ENCODE measurements around the gene PDE4D.

The PDE4D gene

GRCh38 chr5:59516161-59516560, 377.4 kb downstream of the PDE4D start:
- Histone ChIP-seq H3K4me1 (ENCODE audit: insufficient read depth, insufficient read length) (no peaks in the 10 kb centered on the region), H3K9ac (ENCODE audit: insufficient read length, low read depth) (no peak overlapping the region), H3K27me3 (ENCODE audit: insufficient read depth, insufficient read length) (no peaks in the 10 kb centered on the region), H3K9me3 (ENCODE audit: insufficient read depth, low read length) (no peaks in the 10 kb centered on the region), H3K4me3 (ENCODE audit: insufficient read length, low read depth) (no peak overlapping the region), H3K36me3 (ENCODE audit: insufficient read depth, insufficient read length, low read length) (no peaks in the 10 kb centered on the region)
- no peak for TF ChIP-seq SUZ12 (IDR thresholded peaks at IDR 0.05; ENCODE audit: extremely low read depth, insufficient read depth, insufficient read length)
- TF ChIP-seq ZNF274 (IDR thresholded peaks at IDR 0.05; ENCODE audit: low read depth, low read length), result no peak
- TF ChIP-seq YY1 (IDR thresholded peaks at IDR 0.05; ENCODE audit: insufficient read depth, insufficient read length), result no peak
- no peak for DNase-seq (ENCODE audit: low read depth, low spot score)

DNA sequence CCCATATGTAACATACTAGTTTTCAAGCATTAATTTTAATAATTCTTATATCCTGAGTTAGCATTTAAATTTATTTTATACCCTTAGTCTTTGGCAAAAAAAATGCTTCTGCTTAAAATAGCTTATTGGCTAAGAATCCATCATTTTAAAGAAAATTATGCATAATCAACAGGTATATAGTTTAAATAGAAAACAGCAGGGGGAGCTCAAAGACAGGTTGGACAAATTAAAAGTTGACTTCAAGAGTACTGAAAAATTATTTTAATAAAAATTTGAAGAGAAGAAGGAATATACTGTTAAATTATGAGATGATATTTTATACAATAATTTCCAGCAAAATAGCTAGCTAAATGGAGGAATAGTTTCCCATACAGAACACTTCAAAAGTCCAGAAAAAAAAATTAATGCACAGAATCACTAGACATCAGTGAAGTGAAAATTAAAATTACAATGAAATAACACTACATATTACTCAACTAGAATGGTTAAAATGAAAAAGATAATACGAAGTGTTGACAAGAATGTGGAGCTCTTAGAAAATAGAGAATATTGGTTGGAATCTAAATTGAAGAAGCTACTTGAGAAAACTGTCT, 387.1 kb downstream of the PDE4D start:
- H3K27me3 ChIP-seq (ENCODE audit: insufficient read depth, insufficient read length), result no peaks in the 10 kb centered on the region
- no peaks in the 10 kb centered on the region for H3K4me1 ChIP-seq (ENCODE audit: insufficient read depth, insufficient read length)
- H3K4me3 ChIP-seq (ENCODE audit: insufficient read length, low read depth), result no peak overlapping the region
- no peak overlapping the region for H3K9ac ChIP-seq (ENCODE audit: insufficient read length, low read depth)
- no peaks in the 10 kb centered on the region for H3K36me3 ChIP-seq (ENCODE audit: insufficient read depth, insufficient read length, low read length)
- TF ChIP-seq SUZ12 (IDR thresholded peaks at IDR 0.05; ENCODE audit: extremely low read depth, insufficient read depth, insufficient read length), result no peak
- no peak for TF ChIP-seq ZNF274 (IDR thresholded peaks at IDR 0.05; ENCODE audit: low read depth, low read length)
- TF ChIP-seq YY1 (IDR thresholded peaks at IDR 0.05; ENCODE audit: insufficient read depth, insufficient read length), result no peak
- no peaks in the 10 kb centered on the region for H3K9me3 ChIP-seq (ENCODE audit: insufficient read depth, low read length)
- no peak for DNase-seq (ENCODE audit: low read depth, low spot score)

GRCh38 chr5:59504043-59504442, 389.5 kb downstream of the PDE4D start:
- no peak overlapping the region for H3K9ac ChIP-seq (ENCODE audit: insufficient read length, low read depth)
- no peak overlapping the region for H3K4me3 ChIP-seq (ENCODE audit: insufficient read length, low read depth)
- H3K4me1 ChIP-seq (ENCODE audit: insufficient read depth, insufficient read length), result no peaks in the 10 kb centered on the region
- TF ChIP-seq YY1 (IDR thresholded peaks at IDR 0.05; ENCODE audit: insufficient read depth, insufficient read length) (no peak), ZNF274 (IDR thresholded peaks at IDR 0.05; ENCODE audit: low read depth, low read length) (no peak), SUZ12 (IDR thresholded peaks at IDR 0.05; ENCODE audit: extremely low read depth, insufficient read depth, insufficient read length) (no peak)
- no peaks in the 10 kb centered on the region for H3K36me3 ChIP-seq (ENCODE audit: insufficient read depth, insufficient read length, low read length)
- H3K27me3 ChIP-seq (ENCODE audit: insufficient read depth, insufficient read length), result no peaks in the 10 kb centered on the region
- DNase-seq (ENCODE audit: low read depth, low spot score), result no peak
- no peaks in the 10 kb centered on the region for H3K9me3 ChIP-seq (ENCODE audit: insufficient read depth, low read length)

DNA sequence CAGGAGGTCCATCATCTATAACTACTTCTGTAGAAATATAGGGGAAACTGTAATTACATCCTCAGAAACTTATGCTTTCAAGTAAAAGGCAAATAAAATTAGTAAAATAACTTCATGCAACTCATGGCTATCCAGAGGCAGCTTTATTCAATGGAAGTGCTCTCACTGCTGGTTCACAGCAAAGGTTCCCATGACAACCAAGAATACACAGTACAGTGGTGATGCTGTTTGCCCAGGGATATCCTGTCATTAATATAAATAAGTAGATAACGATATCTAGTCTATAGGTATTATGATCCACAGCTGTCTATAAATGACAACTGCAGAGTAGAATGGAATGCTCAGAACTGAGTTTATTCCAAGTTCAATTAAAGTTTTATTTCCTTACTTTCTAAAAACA, 390.3 kb downstream of the PDE4D start:
- no peaks in the 10 kb centered on the region for H3K27me3 ChIP-seq (ENCODE audit: insufficient read depth, insufficient read length)
- no peaks in the 10 kb centered on the region for H3K36me3 ChIP-seq (ENCODE audit: insufficient read depth, insufficient read length, low read length)
- H3K4me1 ChIP-seq (ENCODE audit: insufficient read depth, insufficient read length), result no peaks in the 10 kb centered on the region
- H3K9ac ChIP-seq (ENCODE audit: insufficient read length, low read depth), result no peak overlapping the region
- no peak for DNase-seq (ENCODE audit: low read depth, low spot score)
- no peak overlapping the region for H3K4me3 ChIP-seq (ENCODE audit: insufficient read length, low read depth)
- no peaks in the 10 kb centered on the region for H3K9me3 ChIP-seq (ENCODE audit: insufficient read depth, low read length)
- TF ChIP-seq ZNF274 (IDR thresholded peaks at IDR 0.05; ENCODE audit: low read depth, low read length), result no peak

DNA sequence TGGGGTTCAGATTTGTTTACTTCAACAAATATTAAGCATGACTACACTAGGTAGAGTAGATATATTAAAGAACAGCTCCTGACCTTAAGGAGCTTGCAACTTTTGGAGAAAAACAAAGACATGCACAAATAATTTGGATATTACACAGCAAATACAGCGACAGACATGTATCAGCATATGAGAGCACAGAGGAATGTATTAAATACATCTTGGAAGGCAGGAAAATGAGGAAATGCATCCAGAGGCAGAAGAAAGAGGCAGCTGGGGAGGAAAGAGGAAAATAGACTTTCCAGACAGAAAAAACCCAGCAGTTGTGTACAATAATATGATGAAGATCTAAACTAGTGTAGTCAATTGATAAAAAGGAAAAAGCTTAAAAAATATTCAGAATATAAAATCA, 392.2 kb downstream of the PDE4D start:
- no peak for TF ChIP-seq ZNF274 (IDR thresholded peaks at IDR 0.05; ENCODE audit: low read depth, low read length)
- no peak for TF ChIP-seq YY1 (IDR thresholded peaks at IDR 0.05; ENCODE audit: insufficient read depth, insufficient read length)
- no peak for TF ChIP-seq SUZ12 (IDR thresholded peaks at IDR 0.05; ENCODE audit: extremely low read depth, insufficient read depth, insufficient read length)
- no peak overlapping the region for H3K4me3 ChIP-seq (ENCODE audit: insufficient read length, low read depth)
- no peaks in the 10 kb centered on the region for H3K4me1 ChIP-seq (ENCODE audit: insufficient read depth, insufficient read length)
- no peaks in the 10 kb centered on the region for H3K36me3 ChIP-seq (ENCODE audit: insufficient read depth, insufficient read length, low read length)
- no peaks in the 10 kb centered on the region for H3K27me3 ChIP-seq (ENCODE audit: insufficient read depth, insufficient read length)
- DNase-seq (ENCODE audit: low read depth, low spot score), result no peak
- no peak overlapping the region for H3K9ac ChIP-seq (ENCODE audit: insufficient read length, low read depth)
- H3K9me3 ChIP-seq (ENCODE audit: insufficient read depth, low read length), result no peaks in the 10 kb centered on the region

DNA sequence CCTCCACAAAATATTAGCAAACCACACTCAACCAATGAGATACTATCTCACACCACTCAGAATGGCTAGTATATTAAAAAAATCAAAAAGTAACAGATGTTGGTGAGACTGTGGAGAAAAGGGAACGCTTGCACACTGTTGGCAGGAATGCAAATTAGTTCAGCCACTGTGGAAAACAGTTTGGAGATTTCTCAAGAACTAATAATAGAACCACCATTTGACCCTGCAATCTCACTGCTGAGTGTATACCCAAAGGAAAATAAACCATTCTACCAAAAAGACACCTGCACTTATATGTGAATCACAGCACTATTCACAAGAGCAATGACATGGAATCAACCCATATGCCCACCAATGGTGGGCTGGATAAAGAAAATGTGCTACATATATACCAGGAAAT, 393.5 kb downstream of the PDE4D start:
- DNase-seq (ENCODE audit: low read depth, low spot score), result no peak
- Histone ChIP-seq H3K4me1 (ENCODE audit: insufficient read depth, insufficient read length) (no peaks in the 10 kb centered on the region), H3K36me3 (ENCODE audit: insufficient read depth, insufficient read length, low read length) (no peaks in the 10 kb centered on the region), H3K4me3 (ENCODE audit: insufficient read length, low read depth) (no peak overlapping the region), H3K9ac (ENCODE audit: insufficient read length, low read depth) (no peak overlapping the region), H3K27me3 (ENCODE audit: insufficient read depth, insufficient read length) (no peaks in the 10 kb centered on the region), H3K9me3 (ENCODE audit: insufficient read depth, low read length) (no peaks in the 10 kb centered on the region)
- TF ChIP-seq ZNF274 (IDR thresholded peaks at IDR 0.05; ENCODE audit: low read depth, low read length) (no peak), YY1 (IDR thresholded peaks at IDR 0.05; ENCODE audit: insufficient read depth, insufficient read length) (no peak), SUZ12 (IDR thresholded peaks at IDR 0.05; ENCODE audit: extremely low read depth, insufficient read depth, insufficient read length) (no peak)

- Histone ChIP-seq H3K4me1 (ENCODE audit: insufficient read depth, insufficient read length) (no peaks in the 10 kb centered on the region), H3K9ac (ENCODE audit: insufficient read length, low read depth) (no peak overlapping the region), H3K27me3 (ENCODE audit: insufficient read depth, insufficient read length) (no peaks in the 10 kb centered on the region), H3K4me3 (ENCODE audit: insufficient read length, low read depth) (no peak overlapping the region), H3K36me3 (ENCODE audit: insufficient read depth, insufficient read length, low read length) (no peaks in the 10 kb centered on the region), H3K9me3 (ENCODE audit: insufficient read depth, low read length) (no peaks in the 10 kb centered on the region)
- DNase-seq (ENCODE audit: low read depth, low spot score), result no peak
- TF ChIP-seq SUZ12 (IDR thresholded peaks at IDR 0.05; ENCODE audit: extremely low read depth, insufficient read depth, insufficient read length), result no peak
- no peak for TF ChIP-seq ZNF274 (IDR thresholded peaks at IDR 0.05; ENCODE audit: low read depth, low read length)
- no peak for TF ChIP-seq YY1 (IDR thresholded peaks at IDR 0.05; ENCODE audit: insufficient read depth, insufficient read length)
Measured at GRCh38 chr5:59497207-59497606, 396.3 kb downstream of the PDE4D start.

Measured in NT2/D1 (cell line).